HTR-8/SVneo (cell line): Measurements from ENCODE around the gene IGLL1.
"Not testable (repeated sequence)": the region's sequence is repeated elsewhere in the genome, so short reads cannot be mapped to it uniquely, and the experiment has no call there.

ENCODE experiments used
- DNase-seq: peaks from one replicate; pipeline ENCODE4 v3.0.0; 2011; ENCODE audit warnings: low spot score, mixed read lengths; ENCODE audit not compliant: insufficient read length
- FAIRE-seq: peaks from 2 replicates; lab custom pipeline; 2011; peaks lifted over from hg19 to GRCh38; lab: Jason Lieb, UNC

IGLL1 gene

DNA sequence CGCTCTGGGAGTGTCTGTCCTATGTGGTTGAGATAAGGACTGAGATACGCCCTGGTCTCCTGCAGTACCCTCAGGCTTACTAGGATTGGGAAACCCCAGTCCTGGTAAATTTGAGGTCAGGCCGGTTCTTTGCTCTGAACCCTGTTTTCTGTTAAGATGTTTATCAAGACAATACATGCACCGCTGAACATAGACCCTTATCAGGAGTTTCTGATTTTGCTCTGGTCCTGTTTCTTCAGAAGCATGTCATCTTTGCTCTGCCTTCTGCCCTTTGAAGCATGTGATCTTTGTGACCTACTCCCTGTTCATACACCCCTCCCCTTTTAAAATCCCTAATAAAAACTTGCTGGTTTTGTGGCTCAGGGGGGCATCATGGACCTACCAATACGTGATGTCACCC is 32.7 kb downstream of the IGLL1 start:
- DNase-seq, FAIRE-seq: not testable (repeated sequence)

DNA sequence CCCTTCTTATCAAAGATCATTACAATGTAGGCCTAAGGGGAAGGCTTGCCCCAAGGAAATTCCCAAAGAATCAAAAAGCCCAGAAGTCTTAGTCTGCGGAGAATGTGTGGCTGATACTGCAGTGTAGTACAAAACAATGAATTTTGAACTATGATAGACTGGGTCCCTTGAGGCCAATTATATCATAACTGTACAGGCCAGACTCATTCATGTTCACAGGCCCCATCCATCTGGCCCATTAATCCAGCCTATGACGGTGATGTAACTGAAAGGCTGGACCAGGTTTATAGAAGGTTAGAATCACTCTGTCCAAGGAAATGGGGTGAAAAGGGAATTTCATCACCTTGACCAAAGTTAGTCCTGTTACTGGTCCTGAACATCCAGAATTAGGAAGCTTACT is 35.2 kb downstream of the IGLL1 start:
- no peak for FAIRE-seq

DNA sequence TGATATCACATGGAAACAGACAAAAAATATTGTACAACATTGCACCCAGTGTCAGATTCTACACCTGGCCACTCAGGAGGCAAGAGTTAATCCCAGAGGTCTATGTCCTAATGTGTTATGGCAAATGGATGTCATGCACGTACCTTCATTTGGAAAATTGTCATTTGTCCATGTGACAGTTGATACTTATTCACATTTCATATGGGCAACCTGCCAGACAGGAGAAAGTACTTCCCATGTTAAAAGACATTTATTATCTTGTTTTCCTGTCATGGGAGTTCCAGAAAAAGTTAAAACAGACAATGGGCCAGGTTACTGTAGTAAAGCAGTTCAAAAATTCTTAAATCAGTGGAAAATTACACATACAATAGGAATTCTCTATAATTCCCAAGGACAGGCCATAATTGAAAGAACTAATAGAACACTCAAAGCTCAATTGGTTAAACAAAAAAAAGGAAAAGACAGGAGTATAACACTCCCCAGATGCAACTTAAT is 36.5 kb downstream of the IGLL1 start:
- not testable (repeated sequence) for FAIRE-seq

More for the DNA sequence above, 35.2 kb downstream of the IGLL1 start:
- no peak for DNase-seq

DNA sequence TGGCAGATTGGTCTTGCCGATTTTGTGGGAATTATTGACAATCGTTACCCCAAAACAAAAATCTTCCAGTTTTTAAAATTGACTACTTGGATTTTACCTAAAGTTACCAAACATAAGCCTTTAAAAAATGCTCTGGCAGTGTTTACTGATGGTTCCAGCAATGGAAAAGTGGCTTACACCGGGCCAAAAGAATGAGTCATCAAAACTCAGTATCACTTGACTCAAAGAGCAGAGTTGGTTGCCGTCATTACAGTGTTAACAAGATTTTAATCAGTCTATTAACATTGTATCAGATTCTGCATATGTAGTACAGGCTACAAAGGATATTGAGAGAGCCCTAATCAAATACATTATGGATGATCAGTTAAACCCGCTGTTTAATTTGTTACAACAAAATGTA is 37.2 kb downstream of the IGLL1 start:
- DNase-seq (no peak), FAIRE-seq (no peak)

More for the DNA sequence above, 36.5 kb downstream of the IGLL1 start:
- not testable (repeated sequence) for DNase-seq

DNA sequence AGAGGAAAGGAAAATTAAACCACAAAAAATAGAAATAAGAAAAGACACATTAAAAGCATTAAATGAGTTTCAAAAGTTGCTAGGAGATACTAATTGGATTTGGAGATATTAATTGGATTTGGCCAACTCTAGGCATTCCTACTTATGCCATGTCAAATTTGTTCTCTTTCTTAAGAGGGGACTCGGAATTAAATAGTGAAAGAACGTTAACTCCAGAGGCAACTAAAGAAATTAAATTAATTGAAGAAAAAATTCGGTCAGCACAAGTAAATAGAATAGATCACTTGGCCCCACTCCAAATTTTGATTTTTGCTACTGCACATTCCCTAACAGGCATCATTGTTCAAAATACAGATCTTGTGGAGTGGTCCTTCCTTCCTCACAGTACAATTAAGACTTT is 37.7 kb downstream of the IGLL1 start:
- not testable (repeated sequence) for DNase-seq, FAIRE-seq

DNA sequence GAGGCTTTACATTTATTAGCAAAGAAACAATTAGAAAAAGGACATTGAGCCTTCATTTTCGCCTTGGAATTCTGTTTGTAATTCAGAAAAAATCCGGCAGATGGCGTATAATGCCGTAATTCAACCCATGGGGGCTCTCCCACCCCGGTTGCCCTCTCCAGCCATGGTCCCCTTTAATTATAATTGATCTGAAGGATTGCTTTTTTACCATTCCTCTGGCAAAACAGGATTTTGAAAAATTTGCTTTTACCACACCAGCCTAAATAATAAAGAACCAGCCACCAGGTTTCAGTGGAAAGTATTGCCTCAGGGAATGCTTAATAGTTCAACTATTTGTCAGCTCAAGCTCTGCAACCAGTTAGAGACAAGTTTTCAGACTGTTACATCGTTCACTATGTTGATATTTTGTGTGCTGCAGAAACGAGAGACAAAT is 38.2 kb downstream of the IGLL1 start:
- not testable (repeated sequence) for DNase-seq, FAIRE-seq

DNA sequence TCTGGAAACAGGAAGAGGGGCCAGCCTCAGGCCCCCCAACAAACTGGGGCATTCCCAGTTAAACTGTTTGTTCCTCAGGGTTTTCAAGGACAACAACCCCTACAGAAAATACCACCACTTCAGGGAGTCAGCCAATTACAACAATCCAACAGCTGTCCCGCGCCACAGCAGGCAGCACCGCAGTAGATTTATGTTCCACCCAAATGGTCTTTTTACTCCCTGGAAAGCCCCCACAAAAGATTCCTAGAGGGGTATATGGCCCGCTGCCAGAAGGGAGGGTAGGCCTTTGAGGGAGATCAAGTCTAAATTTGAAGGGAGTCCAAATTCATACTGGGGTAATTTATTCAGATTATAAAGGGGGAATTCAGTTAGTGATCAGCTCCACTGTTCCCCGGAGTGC is 39.3 kb downstream of the IGLL1 start:
- not testable (repeated sequence) for DNase-seq, FAIRE-seq

DNA sequence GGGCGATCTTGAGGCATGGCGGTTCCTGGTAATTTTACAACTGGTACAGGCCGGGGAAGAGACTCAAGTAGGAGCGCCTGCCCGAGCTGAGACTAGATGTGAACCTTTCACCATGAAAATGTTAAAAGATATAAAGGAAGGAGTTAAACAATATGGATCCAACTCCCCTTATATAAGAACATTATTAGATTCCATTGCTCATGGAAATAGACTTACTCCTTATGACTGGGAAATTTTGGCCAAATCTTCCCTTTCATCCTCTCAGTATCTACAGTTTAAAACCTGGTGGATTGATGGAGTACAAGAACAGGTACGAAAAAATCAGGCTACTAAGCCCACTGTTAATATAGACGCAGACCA is 40.3 kb downstream of the IGLL1 start:
- FAIRE-seq = peak; percentile 58

DNA sequence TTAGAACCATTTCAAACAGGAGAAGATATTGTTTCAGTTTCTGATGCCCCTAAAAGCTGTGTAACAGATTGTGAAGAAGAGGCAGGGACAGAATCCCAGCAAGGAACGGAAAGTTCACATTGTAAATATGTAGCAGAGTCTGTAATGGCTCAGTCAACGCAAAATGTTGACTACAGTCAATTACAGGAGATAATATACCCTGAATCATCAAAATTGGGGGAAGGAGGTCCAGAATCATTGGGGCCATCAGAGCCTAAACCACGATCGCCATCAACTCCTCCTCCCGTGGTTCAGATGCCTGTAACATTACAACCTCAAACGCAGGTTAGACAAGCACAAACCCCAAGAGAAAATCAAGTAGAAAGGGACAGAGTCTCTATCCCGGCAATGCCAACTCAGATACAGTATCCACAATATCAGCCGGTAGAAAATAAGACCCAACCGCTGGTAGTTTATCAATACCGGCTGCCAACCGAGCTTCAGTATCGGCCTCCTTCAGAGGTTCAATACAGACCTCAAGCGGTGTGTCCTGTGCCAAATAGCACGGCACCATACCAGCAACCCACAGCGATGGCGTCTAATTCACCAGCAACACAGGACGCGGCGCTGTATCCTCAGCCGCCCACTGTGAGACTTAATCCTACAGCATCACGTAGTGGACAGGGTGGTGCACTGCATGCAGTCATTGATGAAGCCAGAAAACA is 40.8 kb downstream of the IGLL1 start:
- DNase-seq (peak; percentile 39), FAIRE-seq (no peak)

More for the DNA sequence above, 40.3 kb downstream of the IGLL1 start:
- not testable (repeated sequence) for DNase-seq

DNA sequence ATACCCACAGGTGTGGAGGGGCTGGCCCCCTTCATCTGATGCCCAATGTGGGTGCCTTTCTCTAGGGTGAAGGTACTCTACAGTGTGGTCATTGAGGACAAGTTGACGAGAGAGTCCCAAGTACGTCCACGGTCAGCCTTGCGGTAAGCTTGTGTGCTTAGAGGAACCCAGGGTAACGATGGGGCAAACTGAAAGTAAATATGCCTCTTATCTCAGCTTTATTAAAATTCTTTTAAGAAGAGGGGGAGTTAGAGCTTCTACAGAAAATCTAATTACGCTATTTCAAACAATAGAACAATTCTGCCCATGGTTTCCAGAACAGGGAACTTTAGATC is 41.4 kb downstream of the IGLL1 start:
- FAIRE-seq, DNase-seq: not testable (repeated sequence)

DNA sequence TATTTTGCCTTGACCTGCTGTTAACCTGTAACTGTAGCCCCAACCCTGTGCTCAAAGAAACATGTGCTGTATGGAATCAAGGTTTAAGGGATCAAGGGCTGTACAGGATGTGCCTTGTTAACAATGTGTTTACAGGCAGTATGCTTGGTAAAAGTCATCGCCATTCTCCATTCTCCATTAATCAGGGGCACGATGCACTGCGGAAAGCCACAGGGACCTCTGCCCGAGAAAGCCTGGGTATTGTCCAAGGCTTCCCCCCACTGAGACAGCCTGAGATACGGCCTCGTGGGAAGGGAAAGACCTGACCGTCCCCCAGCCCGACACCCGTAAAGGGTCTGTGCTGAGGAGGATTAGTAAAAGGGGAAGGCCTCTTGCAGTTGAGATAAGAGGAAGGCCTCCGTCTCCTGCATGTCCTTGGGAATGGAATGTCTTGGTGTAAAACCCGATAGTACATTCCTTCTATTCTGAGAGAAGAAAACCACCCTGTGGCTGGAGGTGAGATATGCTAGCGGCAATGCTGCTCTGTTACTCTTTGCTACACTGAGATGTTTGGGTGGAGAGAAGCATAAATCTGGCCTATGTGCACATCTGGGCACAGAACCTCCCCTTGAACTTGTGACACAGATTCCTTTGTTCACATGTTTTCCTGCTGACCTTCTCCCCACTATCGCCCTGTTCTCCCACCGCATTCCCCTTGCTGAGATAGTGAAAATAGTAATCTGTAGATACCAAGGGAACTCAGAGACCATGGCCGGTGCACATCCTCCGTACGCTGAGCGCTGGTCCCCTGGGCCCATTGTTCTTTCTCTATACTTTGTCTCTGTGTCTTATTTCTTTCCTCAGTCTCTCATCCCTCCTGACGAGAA is 42.0 kb downstream of the IGLL1 start:
- DNase-seq, FAIRE-seq: not testable (repeated sequence)

DNA sequence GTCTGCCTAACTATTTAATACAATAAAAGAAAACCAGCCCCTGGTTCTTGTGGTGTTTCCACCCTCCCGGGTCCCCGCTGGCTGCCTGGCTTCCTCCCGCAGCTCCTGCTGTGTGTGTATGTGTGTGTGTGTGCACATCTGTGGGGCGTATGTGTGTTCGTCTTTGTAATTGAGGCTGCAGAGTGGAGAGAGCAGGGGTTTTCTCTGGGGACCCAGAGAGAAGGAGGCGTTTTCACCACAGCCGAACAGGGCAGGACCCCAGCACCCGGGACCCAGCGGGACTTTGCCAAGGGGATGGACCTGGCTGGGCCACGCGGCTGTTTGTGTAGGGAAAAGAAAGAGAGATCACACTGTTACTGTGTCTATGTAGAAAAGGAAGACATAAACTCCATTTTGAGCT is 42.7 kb downstream of the IGLL1 start:
- DNase-seq = no peak
- FAIRE-seq = no peak

DNA sequence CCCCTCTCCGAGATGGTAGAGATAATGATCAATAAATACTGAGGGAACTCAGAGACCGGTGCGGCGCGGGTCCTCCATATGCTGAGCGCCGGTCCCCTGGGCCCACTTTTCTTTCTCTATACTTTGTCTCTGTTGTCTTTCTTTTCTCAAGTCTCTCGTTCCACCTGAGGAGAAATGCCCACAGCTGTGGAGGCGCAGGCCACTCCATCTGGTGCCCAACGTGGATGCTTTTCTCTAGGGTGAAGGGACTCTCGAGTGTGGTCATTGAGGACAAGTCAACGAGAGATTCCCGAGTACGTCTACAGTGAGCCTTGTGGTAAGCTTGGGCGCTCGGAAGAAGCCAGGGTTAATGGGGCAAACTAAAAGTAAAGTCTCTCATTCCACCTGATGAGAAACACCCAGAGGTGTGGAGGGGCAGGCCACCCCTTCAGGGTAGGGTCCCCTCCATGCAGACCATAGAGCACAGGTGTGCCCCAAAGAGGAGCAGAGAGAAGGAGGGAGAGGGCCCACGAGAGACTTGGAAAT is 43.2 kb downstream of the IGLL1 start:
- no peak for FAIRE-seq
- no peak for DNase-seq

DNA sequence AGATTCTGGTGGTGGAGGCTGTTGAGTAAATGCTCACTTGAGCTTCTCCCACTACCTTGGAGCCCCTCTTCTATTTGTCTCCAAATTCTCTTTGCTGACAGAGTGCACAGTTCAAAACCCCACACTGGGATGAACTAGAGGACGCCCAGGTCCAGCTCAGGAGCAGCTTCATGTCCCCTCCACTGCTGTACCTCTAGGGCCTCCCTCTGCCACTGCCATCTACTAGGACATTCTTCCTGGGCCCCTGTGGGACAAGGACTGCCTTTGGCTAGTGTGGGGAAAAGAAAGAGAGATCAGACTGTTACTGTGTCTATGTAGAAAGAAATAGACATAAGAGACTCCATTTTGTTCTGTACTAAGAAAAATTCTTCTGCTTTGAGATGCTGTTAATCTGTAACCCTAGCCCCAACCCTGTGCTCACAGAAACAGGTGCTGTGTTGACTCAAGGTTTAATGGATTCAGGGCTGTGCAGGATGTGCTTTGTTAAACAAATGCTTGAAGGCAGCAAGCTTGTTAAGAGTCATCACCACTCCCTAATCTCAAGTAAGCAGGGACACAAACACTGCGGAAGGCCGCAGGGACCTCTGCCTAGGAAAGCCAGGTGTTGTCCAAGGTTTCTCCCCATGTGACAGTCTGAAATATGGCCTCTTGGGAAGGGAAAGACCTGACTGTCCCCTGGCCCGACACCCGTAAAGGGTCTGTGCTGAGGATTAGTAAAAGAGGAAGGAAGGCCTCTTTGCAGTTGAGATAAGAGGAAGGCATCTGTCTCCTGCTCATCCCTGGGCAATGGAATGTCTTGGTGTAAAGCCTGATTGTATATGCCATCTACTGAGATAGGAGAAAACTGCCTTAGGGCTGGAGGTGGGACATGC is 44.1 kb downstream of the IGLL1 start:
- FAIRE-seq, DNase-seq: not testable (repeated sequence)

DNA sequence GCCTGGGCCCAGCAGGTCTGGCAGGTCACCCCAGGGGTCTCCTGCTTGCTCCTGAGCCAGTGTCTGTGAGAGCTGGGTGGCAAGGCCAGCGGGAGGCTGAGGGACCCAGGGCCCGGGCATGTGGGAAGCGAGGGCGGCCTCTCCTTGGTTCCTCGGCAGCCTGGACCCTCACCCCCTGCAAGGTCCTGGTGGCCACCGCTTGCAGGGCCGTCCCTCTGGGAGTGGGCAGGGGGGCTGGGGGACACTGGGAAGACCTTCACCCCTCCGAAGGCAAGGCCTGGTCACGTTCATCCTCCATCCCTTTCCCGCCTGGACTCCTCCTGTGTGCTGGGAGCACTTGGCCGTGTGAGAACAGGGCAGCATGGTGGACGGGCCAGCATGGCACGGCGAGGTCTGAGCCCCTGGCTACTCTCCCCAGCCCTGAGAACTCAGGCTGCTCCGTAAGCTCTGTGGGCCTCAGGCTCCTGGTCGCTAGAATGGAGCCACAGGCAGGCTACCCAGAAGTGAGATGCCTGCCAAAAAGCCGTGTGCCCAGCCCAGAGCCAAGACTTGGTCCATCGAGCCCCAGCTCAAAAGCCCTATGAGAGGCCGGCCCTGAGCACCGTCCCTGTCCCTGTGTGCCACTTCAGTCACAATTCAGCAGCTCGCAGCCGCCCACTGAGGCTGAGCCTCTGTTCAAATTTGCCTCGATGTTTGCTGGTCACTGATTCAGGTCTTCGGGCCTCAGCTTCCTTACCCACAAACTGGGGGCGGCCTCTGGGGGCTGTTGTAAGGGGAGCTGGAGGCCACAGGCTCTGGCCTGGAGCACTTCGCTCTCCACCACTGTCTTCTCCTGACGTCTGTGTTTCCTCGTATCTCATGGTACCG is 45.0 kb downstream of the IGLL1 start:
- FAIRE-seq = no peak
- DNase-seq = no peak

DNA sequence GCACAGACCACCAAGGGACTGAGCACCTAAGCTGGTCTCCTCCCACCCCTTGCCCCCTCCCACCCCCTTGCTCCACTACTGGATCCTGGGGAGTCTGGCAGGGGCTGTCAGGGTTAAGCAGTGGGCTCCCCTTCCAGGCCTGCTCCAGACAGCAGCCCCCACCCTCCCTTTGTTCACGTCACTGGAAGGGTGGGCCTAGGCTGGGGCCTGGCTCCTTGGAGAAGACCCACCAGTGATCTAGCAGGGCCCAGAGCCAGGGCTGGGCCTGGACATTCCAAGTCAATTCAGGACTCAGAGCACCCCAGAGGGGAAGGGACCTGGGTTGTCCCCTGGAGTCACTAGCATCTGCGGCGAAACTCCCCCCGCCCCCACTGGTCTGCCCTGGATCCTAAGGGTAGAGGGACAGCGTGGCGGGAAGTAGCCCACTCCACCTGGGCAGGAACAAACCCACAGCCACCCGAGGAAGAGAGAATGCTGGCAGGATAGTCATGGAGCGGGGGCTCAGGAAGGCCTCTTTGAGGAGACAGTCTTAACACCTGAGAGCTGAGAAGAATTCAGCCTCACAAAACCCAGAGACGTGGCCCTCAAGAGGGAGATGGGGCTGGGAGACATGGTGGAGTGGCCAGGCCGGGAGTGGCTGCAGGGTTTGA is 45.8 kb downstream of the IGLL1 start:
- no peak for DNase-seq
- no peak for FAIRE-seq

DNA sequence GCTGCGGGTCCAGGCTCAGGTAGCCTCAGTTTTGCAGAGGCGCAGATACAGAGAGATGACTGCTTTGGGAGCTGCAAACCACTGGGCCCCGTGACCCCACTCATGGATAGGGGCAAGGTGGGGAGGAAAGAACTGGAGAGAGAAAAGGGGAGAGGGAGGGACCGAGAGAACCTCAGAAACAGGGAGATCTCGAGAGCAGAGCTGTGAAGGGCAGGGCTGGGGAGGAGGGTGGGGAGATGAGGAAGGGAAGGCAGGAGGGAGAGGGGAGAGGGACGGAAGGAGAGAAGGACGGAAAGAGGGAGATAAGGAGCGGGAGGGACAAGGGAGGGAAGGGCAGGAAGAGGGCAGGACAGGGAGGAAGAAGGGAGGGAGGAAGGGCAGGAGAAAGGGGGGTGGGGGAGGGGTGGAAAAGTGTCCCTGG is 46.3 kb downstream of the IGLL1 start:
- FAIRE-seq = no peak
- DNase-seq = no peak

DNA sequence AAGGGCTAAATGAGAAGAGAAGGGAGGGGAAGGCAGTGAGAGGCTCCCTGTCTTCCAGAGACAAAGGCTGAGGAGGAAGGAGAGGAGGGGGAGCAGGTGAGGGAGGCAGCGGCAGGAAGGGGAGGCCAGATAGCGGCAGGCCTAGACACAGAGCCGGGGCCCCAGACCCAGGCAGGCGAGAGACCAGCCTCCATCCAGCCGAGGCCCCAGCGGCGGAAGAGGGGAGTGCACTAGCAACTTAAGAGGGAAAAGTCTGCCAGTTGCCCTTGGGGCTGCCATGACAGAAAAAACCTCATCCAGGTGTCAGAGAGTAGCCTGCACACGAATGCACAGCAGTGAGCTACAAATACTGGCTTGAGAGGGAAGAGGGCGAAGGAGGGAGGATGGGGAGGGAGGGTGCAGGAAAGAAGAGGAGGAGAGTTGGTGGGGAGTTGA is 46.7 kb downstream of the IGLL1 start:
- DNase-seq (no peak), FAIRE-seq (no peak)
